MM.1S (cell line): ENCODE data around the gene DNAI1.

Experiments used
- EZH2 ChIP-seq: fragments of 300-600 bp; sonication (generic); optimal IDR thresholded peaks from 2 replicates; pipeline ENCODE3; 2017; ENCODE audit warnings: low read depth, mild to moderate bottlenecking, antibody characterized with exemption, low read length, mixed read lengths
- EZH2phosphoT487 ChIP-seq: fragments of 300-600 bp; sonication (generic); IDR thresholded peaks from 2 replicates; pipeline ENCODE4 v1.6.1; 2018; ENCODE audit warnings: antibody characterized with exemption, low read length
- TF ChIP-seq, protein P1 (sequence below): fragments of 300-600 bp; sonication (generic); IDR thresholded peaks from 2 replicates; pipeline ENCODE4 v1.5.1; 2016; ENCODE audit warnings: antibody characterized with exemption, low read length, mixed read lengths

DNA sequence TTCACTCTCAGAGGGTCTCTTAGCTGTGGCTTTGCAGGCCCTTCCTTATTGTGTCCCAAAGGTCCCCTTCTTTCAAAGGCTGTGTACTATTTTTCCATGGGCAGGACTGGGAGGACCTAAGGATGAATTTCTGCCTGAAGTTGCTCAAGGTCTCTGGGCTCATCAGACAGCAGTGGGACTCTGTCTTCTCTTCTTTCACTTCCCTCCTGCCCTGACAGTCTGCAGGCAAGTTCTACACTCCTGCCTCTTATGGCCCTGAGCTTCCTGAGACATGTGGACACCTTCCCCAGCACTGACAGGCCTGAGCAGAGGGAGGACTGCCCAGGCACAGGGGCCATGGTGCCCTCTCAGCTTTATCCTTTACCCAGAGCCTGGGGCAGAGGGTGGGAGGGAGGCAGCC is 49.4 kb downstream of the DNAI1 start:
- TF ChIP-seq, protein P1, sequence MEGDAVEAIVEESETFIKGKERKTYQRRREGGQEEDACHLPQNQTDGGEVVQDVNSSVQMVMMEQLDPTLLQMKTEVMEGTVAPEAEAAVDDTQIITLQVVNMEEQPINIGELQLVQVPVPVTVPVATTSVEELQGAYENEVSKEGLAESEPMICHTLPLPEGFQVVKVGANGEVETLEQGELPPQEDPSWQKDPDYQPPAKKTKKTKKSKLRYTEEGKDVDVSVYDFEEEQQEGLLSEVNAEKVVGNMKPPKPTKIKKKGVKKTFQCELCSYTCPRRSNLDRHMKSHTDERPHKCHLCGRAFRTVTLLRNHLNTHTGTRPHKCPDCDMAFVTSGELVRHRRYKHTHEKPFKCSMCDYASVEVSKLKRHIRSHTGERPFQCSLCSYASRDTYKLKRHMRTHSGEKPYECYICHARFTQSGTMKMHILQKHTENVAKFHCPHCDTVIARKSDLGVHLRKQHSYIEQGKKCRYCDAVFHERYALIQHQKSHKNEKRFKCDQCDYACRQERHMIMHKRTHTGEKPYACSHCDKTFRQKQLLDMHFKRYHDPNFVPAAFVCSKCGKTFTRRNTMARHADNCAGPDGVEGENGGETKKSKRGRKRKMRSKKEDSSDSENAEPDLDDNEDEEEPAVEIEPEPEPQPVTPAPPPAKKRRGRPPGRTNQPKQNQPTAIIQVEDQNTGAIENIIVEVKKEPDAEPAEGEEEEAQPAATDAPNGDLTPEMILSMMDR, result no peak
- TF ChIP-seq EZH2, result no peak
- no peak for TF ChIP-seq EZH2phosphoT487
